Panc1 (cell line): ENCODE measurements around the gene CLDN9. TPM values are rescaled to one million over a fixed set of nuclear protein-coding genes. Genes with fewer than 3 reads are reported as not detected.

Experiments
- ATAC-seq: fragments of 200-7000 bp; cut with Tn5 transposase; 2 replicates; pipeline ENCODE4 v1.9.1; 2020; ENCODE audit warnings: mild to moderate bottlenecking, moderate library complexity
- BruUV-seq: library from RNA; stranded (reverse); fragments of 400-500 nt; replicated peaks from 2 replicates; lab custom pipeline; 2021; lab: Mats Ljungman, UMichigan
- CTCF ChIA-PET: fragments of 300-600 bp; sonication (Branson Sonifier 250); formaldehyde crosslinking; loops from one replicate; lab custom pipeline; 2022; ENCODE audit warnings: antibody characterized with exemption; lab: Charles Lee
- POLR2A ChIA-PET: fragments of 300-600 bp; sonication (Branson Sonifier 250); formaldehyde crosslinking; loops from one replicate; lab custom pipeline; 2022; ENCODE audit warnings: antibody characterized with exemption; lab: Charles Lee
- DNase-seq: peaks from one replicate; pipeline ENCODE4 v3.0.0-alpha.2; 2010; ENCODE audit warnings: low read depth, low spot score
- H3K27ac ChIP-seq: 2 replicates; pipeline ENCODE4 v1.5.1; 2011; ENCODE audit warnings: mild to moderate bottlenecking, low read length, inconsistent platforms
- H3K27me3 ChIP-seq: fragments of 200-500 bp; sonication (Bioruptor generic); 2 replicates; pipeline ENCODE4 v1.6.0; 2014; ENCODE audit warnings: low read length, inconsistent platforms; ENCODE audit not compliant: control insufficient read depth, insufficient read depth
- H3K36me3 ChIP-seq: fragments of 200-500 bp; sonication (Bioruptor generic); 2 replicates; pipeline ENCODE4 v1.5.1; 2014; ENCODE audit warnings: inconsistent platforms, mild to moderate bottlenecking, low read length, moderate library complexity; ENCODE audit not compliant: control insufficient read depth, insufficient read depth
- H3K4me1 ChIP-seq: 2 replicates; pipeline ENCODE4 v1.5.1; 2011; ENCODE audit warnings: inconsistent platforms, mild to moderate bottlenecking, low read length, moderate library complexity; ENCODE audit not compliant: control insufficient read depth, insufficient read depth
- H3K4me3 ChIP-seq, 2 experiments: 2 replicates each; pipeline ENCODE4 v1.5.1; 2011 to 2012; ENCODE audit warnings: low read depth in 2 of 2, low read length in 2 of 2, mild to moderate bottlenecking in 2 of 2, inconsistent platforms in 1 of 2, moderate library complexity in 1 of 2
- H3K9me3 ChIP-seq: fragments of 200-500 bp; sonication (Bioruptor generic); 2 replicates; pipeline ENCODE4 v1.5.1; 2014; ENCODE audit warnings: low read depth, mild to moderate bottlenecking, inconsistent platforms, low read length, moderate library complexity; ENCODE audit not compliant: control insufficient read depth, insufficient read depth
- POLR2AphosphoS5 ChIP-seq: IDR thresholded peaks from 2 replicates; pipeline ENCODE4 v1.6.1; 2012; ENCODE audit warnings: mild to moderate bottlenecking, low read depth, low read length, moderate library complexity
- REST ChIP-seq, 2 experiments: IDR thresholded peaks; 2 replicates each; pipeline ENCODE4 v1.6.1; 2011 to 2012; ENCODE audit warnings: low read depth in 2 of 2, control low read depth in 1 of 2, low read length in 1 of 2, mild to moderate bottlenecking in 1 of 2, moderate library complexity in 1 of 2; ENCODE audit not compliant: insufficient read depth in 1 of 2
- SIN3A ChIP-seq: IDR thresholded peaks from 2 replicates; pipeline ENCODE4 v1.6.1; 2012; ENCODE audit warnings: low read depth, mild to moderate bottlenecking, low read length, moderate library complexity, borderline replicate concordance; ENCODE audit not compliant: insufficient read depth
- TCF7L2 ChIP-seq: IDR thresholded peaks from 2 replicates; pipeline ENCODE4 v1.6.1; 2011; ENCODE audit warnings: mild to moderate bottlenecking, low read depth, low read length, inconsistent platforms
- in situ Hi-C: cut with HindIII; loops from 2 replicates; pipeline ENCODE4 v1.10.0; 2016; ENCODE audit warnings: low sequenced_read_pairs, low pct_unique_long_range_greater_than_20kb
- intact Hi-C: fragments of 100-400 bp; cut with micrococcal nuclease; formaldehyde crosslinking; loops from one replicate; pipeline ENCODE4 v1.10.0; 2022; ENCODE audit not compliant: unreplicated experiment
- total RNA-seq: library from RNA; stranded (reverse); gene quantifications from one replicate; pipeline ENCODE4 v1.2.1, GENCODE V29; 2021; ENCODE audit not compliant: unreplicated experiment
- TF ChIP-seq, protein P1 (sequence below): fragments of 450-650 bp; IDR thresholded peaks from 2 replicates; pipeline ENCODE4 v1.5.1; 2017; ENCODE audit warnings: mild to moderate bottlenecking

Gene CLDN9
- total RNA-seq, 1 experiment from 2014 or later = 1.6 TPM

GRCh38 chr16:2999929-3000328, 12.8 kb upstream of the CLDN9 start:
- intact Hi-C loops = no loop called here
- ATAC-seq (no peak), DNase-seq (no peak)
- Histone ChIP-seq H3K4me3 (no peak overlapping the region), H3K9me3 (no peaks in the 10 kb centered on the region), H3K27me3 (no peaks in the 10 kb centered on the region), H3K36me3 (no peaks in the 10 kb centered on the region), H3K27ac (no peak overlapping the region), H3K4me1 (no peaks in the 10 kb centered on the region)
- POLR2A ChIA-PET = interaction anchor here (0.6 kb wide), 1 partner anchor 27 kb away, joined by 5 read pairs; no protein-coding TSS in a partner anchor
- in situ Hi-C loops = no loop called here
- CTCF ChIA-PET = no interaction called here
- TF ChIP-seq, protein P1, sequence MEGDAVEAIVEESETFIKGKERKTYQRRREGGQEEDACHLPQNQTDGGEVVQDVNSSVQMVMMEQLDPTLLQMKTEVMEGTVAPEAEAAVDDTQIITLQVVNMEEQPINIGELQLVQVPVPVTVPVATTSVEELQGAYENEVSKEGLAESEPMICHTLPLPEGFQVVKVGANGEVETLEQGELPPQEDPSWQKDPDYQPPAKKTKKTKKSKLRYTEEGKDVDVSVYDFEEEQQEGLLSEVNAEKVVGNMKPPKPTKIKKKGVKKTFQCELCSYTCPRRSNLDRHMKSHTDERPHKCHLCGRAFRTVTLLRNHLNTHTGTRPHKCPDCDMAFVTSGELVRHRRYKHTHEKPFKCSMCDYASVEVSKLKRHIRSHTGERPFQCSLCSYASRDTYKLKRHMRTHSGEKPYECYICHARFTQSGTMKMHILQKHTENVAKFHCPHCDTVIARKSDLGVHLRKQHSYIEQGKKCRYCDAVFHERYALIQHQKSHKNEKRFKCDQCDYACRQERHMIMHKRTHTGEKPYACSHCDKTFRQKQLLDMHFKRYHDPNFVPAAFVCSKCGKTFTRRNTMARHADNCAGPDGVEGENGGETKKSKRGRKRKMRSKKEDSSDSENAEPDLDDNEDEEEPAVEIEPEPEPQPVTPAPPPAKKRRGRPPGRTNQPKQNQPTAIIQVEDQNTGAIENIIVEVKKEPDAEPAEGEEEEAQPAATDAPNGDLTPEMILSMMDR = no peak
- TF ChIP-seq POLR2AphosphoS5 (no peak), REST (IDR thresholded peaks at IDR 0.05; ENCODE audit: insufficient read depth in 1 of 2, low read depth in 2 of 2, low read length in 1 of 2) (no peak), TCF7L2 (no peak), SIN3A (no peak)
- BruUV-seq = no TSS peak

DNA sequence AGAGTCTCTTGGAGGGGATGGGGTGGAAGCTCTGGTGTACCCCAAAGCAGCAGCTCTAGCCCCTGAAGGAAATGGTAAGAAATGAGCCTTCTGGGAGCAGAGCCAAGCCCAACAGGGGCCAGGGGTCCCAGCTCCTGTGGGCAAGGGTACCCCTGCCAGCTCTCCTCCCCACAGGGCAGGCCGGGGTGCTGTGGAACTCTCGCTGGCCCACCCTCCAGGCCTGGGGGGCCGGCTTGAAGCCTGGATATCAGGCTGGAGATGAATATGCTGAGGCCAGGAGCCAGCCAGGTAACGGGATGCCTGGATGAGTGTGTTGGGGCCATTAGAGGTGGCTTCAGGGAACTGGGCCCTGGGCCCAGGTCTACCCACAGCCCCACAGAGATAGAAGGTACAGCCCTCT, 12.2 kb upstream of the CLDN9 start:
- Histone ChIP-seq H3K4me1 (peaks cover under 1% of the 10 kb centered on the region; the same call in 1 of the 2 replicates), H3K9me3 (no peaks in the 10 kb centered on the region), H3K27me3 (no peaks in the 10 kb centered on the region), H3K36me3 (no peaks in the 10 kb centered on the region), H3K27ac (no peak overlapping the region), H3K4me3 (no peak overlapping the region)
- ChIA-PET POLR2A (interaction anchor here (0.6 kb wide), 1 partner anchor 27 kb away, joined by 5 read pairs; no protein-coding TSS in a partner anchor), CTCF (no interaction called here)
- TF ChIP-seq, protein P1 = no peak
- TF ChIP-seq POLR2AphosphoS5 = no peak
- TF ChIP-seq REST (IDR thresholded peaks at IDR 0.05; ENCODE audit: insufficient read depth in 1 of 2, low read depth in 2 of 2, low read length in 1 of 2) = no peak
- TF ChIP-seq SIN3A = no peak
- TF ChIP-seq TCF7L2 = no peak
- ATAC-seq (no peak), DNase-seq (no peak)
- in situ Hi-C loops = no loop called here
- intact Hi-C loops = no loop called here
- no TSS peak for BruUV-seq
